GM23248 (cell line): ENCODE measurements around the gene RPL37A. TPM values are rescaled to one million over a fixed set of nuclear protein-coding genes. Genes with fewer than 3 reads are reported as not detected.

Experiments used
- DNase-seq: peaks from one replicate; pipeline ENCODE4 v3.0.0-alpha.2; 2015
- H2AFZ ChIP-seq: fragments of 200-600 bp; sonication (generic); 2 replicates; pipeline ENCODE4 v1.6.1; 2016; ENCODE audit warnings: antibody characterized with exemption
- H3F3A ChIP-seq: fragments of 200-600 bp; sonication (generic); 2 replicates; pipeline ENCODE4 v1.6.1; 2016; ENCODE audit warnings: mild to moderate bottlenecking, antibody characterized with exemption, mixed run types; ENCODE audit not compliant: insufficient read depth
- H3K27ac ChIP-seq: fragments of 200-600 bp; sonication (generic); 2 replicates; pipeline ENCODE4 v1.5.1; 2016; ENCODE audit warnings: mild to moderate bottlenecking
- H3K27me3 ChIP-seq: fragments of 200-600 bp; sonication (generic); replicated peaks from 2 replicates; pipeline ENCODE4 v1.6.1; 2016; ENCODE audit warnings: mild to moderate bottlenecking; ENCODE audit not compliant: insufficient read depth
- H3K36me3 ChIP-seq: fragments of 200-600 bp; sonication (generic); 2 replicates; pipeline ENCODE4 v1.6.1; 2016; ENCODE audit warnings: low read depth, mild to moderate bottlenecking
- H3K4me1 ChIP-seq: fragments of 200-600 bp; sonication (generic); 2 replicates; pipeline ENCODE4 v1.6.1; 2016; ENCODE audit warnings: mild to moderate bottlenecking; ENCODE audit not compliant: insufficient read depth
- H3K4me2 ChIP-seq: fragments of 200-600 bp; sonication (generic); one replicate; pipeline ENCODE4 v1.6.1; 2016; ENCODE audit warnings: mild to moderate bottlenecking; ENCODE audit not compliant: unreplicated experiment
- H3K4me3 ChIP-seq: fragments of 200-600 bp; sonication (generic); 2 replicates; pipeline ENCODE4 v1.5.1; 2016; ENCODE audit warnings: mild to moderate bottlenecking
- H3K79me2 ChIP-seq: fragments of 200-600 bp; sonication (generic); 2 replicates; pipeline ENCODE4 v1.6.1; 2016; ENCODE audit warnings: mild to moderate bottlenecking; ENCODE audit not compliant: insufficient read depth
- H3K9ac ChIP-seq: fragments of 200-600 bp; sonication (generic); 2 replicates; pipeline ENCODE4 v1.6.1; 2016; ENCODE audit warnings: mild to moderate bottlenecking
- H3K9me2 ChIP-seq: fragments of 200-600 bp; sonication (generic); 2 replicates; pipeline ENCODE4 v1.6.1; 2016; ENCODE audit warnings: mixed run types, mild to moderate bottlenecking, moderate library complexity; ENCODE audit not compliant: insufficient read depth
- H3K9me3 ChIP-seq: fragments of 200-600 bp; sonication (generic); one replicate; pipeline ENCODE4 v1.6.1; 2017; ENCODE audit warnings: low read depth
- H4K20me1 ChIP-seq: fragments of 200-600 bp; sonication (generic); 2 replicates; pipeline ENCODE4 v1.6.0; 2016; ENCODE audit not compliant: insufficient read depth
- EZH2 ChIP-seq: fragments of 200-600 bp; sonication (generic); IDR thresholded peaks from 2 replicates; pipeline ENCODE4 v1.6.1; 2018; ENCODE audit warnings: antibody characterized with exemption, mild to moderate bottlenecking; ENCODE audit not compliant: insufficient read depth, poor library complexity, severe bottlenecking
- EZH2phosphoT487 ChIP-seq: fragments of 200-600 bp; sonication (generic); IDR thresholded peaks from 2 replicates; pipeline ENCODE4 v1.6.1; 2018; ENCODE audit warnings: antibody characterized with exemption, moderate library complexity, mild to moderate bottlenecking, low read depth; ENCODE audit not compliant: insufficient read depth
- WGBS, 2 experiments: methylation state at CpG; one replicate each; pipeline ENCODE4 v1.1.6; 2015 to 2017; ENCODE audit warnings: low lambda C conversion rate in 2 of 2, low coverage in 1 of 2; ENCODE audit errors: missing lambda C conversion rate in 2 of 2; 5-methylcytosine and 5-hydroxymethylcytosine counted together
- in situ Hi-C: fragments of 300-500 bp; cut with MboI; formaldehyde crosslinking; loops from 2 replicates; pipeline ENCODE4 v1.15.0; 2020
- polyA plus RNA-seq: library from polyadenylated mRNA; unstranded; fragments of >200 nt; fragmentation: Nextera tagmentation; extraction: Ambion mirVana; gene quantifications from 2 replicates; pipeline ENCODE4 v1.2.1, GENCODE V29; 2016
- total RNA-seq: library from RNA; depleted of rRNA; stranded (reverse); fragments of >200 nt; shearing (Covaris generic); gene quantifications from 2 replicates; pipeline ENCODE4 v1.2.3, GENCODE V29; 2014

The RPL37A gene
- total and polyA plus RNA-seq, 2 experiments from 2014 or later: 979 to 1,708 TPM

DNA sequence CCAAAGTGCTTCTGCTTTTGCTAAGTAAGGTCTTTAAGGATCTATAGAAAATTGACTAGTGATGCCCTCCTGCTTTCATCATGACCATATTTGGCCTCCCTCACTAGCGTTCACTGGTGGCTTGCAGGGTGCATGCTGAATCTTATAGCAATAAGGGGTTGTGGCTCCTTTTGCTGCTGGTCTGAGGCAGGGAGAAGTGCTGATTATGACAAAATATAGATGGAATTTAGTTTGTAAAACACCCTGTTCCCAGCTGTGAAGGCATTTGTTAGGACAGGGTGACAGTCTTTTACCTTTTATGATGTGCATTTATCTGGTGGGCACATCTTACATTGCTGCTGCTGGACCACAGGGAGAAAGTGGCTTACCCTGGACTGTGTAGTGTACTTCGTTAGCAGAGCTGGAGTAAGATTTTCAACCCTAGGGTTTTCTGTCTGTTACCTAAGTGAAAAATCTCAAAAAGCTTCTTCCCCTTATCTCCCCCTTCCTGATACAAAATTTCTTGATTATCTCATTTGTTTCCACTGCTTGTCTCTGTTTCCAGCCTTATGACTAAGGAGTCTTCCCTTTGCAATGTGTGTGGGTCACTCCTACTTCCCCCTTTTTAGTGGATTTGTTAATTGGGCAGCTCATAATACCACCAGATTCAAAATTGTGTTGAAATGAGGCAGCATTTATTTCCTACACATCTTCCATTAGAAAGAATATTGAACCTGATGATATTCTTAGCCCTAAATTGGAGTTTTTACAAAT, 21.2 kb upstream of the RPL37A start:
- Histone ChIP-seq H3K79me2 (no peaks in the 10 kb centered on the region), H3K4me2 (no peak overlapping the region), H3K27me3 (no peaks in the 10 kb centered on the region), H3K9ac (no peak overlapping the region), H3K4me3 (no peak overlapping the region), H4K20me1 (no peaks in the 10 kb centered on the region), H3K9me2 (no peaks in the 10 kb centered on the region), H2AFZ (no peak overlapping the region), H3K4me1 (peaks cover 18% of the 10 kb centered on the region), H3K27ac (peak overlapping the region; percentile 49), H3K36me3 (peaks cover 16% of the 10 kb centered on the region; the same call in 1 of the 2 replicates), H3F3A (peaks cover 15% of the 10 kb centered on the region), H3K9me3 (no peaks in the 10 kb centered on the region)
- TF ChIP-seq EZH2phosphoT487 (no peak), EZH2 (no peak)
- in situ Hi-C loops: no loop called here
- DNase-seq: peak; percentile 39
- WGBS, 2 experiments: 65 to 70% methylated on average over 2 of the region's 2 CpGs

GRCh38 chr2:216478151-216478550, 20.5 kb upstream of the RPL37A start:
- H3K36me3 ChIP-seq: peaks cover 19% of the 10 kb centered on the region
- peak overlapping the region; percentile 19 for H3K4me2 ChIP-seq
- 58 to 63% methylated on average over 3 of the region's 3 CpGs for WGBS, 2 experiments
- peak; percentile 90 for DNase-seq
- H3K4me1 ChIP-seq: peaks cover 18% of the 10 kb centered on the region
- H3K9me2 ChIP-seq: no peaks in the 10 kb centered on the region
- H3K79me2 ChIP-seq: no peaks in the 10 kb centered on the region
- no peak overlapping the region for H2AFZ ChIP-seq
- H3F3A ChIP-seq: peaks cover 15% of the 10 kb centered on the region
- in situ Hi-C loops: no loop called here
- H3K4me3 ChIP-seq: no peak overlapping the region
- H4K20me1 ChIP-seq: no peaks in the 10 kb centered on the region
- no peaks in the 10 kb centered on the region for H3K9me3 ChIP-seq
- H3K9ac ChIP-seq: no peak overlapping the region
- peak overlapping the region; percentile 49 for H3K27ac ChIP-seq
- TF ChIP-seq EZH2 (no peak), EZH2phosphoT487 (no peak)
- no peaks in the 10 kb centered on the region for H3K27me3 ChIP-seq

DNA sequence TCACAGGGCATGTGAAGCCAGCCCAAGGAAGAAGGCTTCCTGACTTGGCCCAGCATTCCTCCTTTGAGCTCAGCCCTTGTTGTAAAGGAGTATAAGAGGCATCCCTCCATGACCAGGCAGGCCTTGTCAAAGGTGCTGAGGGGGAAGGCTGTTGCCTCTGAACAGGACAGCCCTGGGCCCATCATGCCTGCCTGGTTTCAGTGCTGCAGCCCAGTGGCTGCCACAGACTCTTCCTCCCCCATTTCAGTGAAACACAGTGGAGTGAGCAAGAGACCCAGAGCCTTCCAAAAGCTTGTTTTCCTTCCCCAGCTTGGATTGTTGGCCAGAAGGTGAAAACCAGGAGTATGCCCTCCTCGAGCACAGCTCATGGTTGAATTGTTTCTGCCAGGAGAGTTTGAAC, 19.9 kb upstream of the RPL37A start:
- H3K27ac ChIP-seq: peak overlapping the region; percentile 42
- no peak for DNase-seq
- no peaks in the 10 kb centered on the region for H3K79me2 ChIP-seq
- peak overlapping the region; percentile 19 for H3K4me2 ChIP-seq
- H3K27me3 ChIP-seq: no peaks in the 10 kb centered on the region
- H3F3A ChIP-seq: peaks cover 15% of the 10 kb centered on the region
- no peak overlapping the region for H2AFZ ChIP-seq
- H3K4me1 ChIP-seq: peaks cover 18% of the 10 kb centered on the region
- WGBS, 2 experiments: 100% methylated on average over 1 of the region's 1 CpG
- no peaks in the 10 kb centered on the region for H4K20me1 ChIP-seq
- no peaks in the 10 kb centered on the region for H3K9me2 ChIP-seq
- peaks cover 19% of the 10 kb centered on the region for H3K36me3 ChIP-seq
- no peaks in the 10 kb centered on the region for H3K9me3 ChIP-seq
- in situ Hi-C loops: no loop called here
- TF ChIP-seq EZH2 (no peak), EZH2phosphoT487 (no peak)
- no peak overlapping the region for H3K9ac ChIP-seq
- no peak overlapping the region for H3K4me3 ChIP-seq

GRCh38 chr2:216480221-216480620, 18.4 kb upstream of the RPL37A start:
- Histone ChIP-seq H3K27me3 (no peaks in the 10 kb centered on the region), H4K20me1 (no peaks in the 10 kb centered on the region), H3K9me3 (no peaks in the 10 kb centered on the region), H3K9ac (no peak overlapping the region), H3K4me2 (no peak overlapping the region), H3K4me1 (peaks cover 18% of the 10 kb centered on the region), H3K9me2 (no peaks in the 10 kb centered on the region), H2AFZ (no peak overlapping the region), H3K79me2 (no peaks in the 10 kb centered on the region), H3K4me3 (no peak overlapping the region), H3K36me3 (peaks cover 18% of the 10 kb centered on the region), H3K27ac (no peak overlapping the region), H3F3A (peaks cover 15% of the 10 kb centered on the region)
- no peak for TF ChIP-seq EZH2phosphoT487
- TF ChIP-seq EZH2: no peak
- 64 to 65% methylated on average over 3 of the region's 3 CpGs for WGBS, 2 experiments
- in situ Hi-C loops: no loop called here
- no peak for DNase-seq
